T-helper 2 cell treated with Interferon-gamma antibody and Interleukin-4, amounts not matched to agents 5 μg/mL and 100 μg/mL, for 36 hours (primary cell): ENCODE data around the gene RHOA.
"Not testable (repeated sequence)": the region's sequence is repeated elsewhere in the genome, so short reads cannot be mapped to it uniquely, and the experiment has no call there.

Source experiments
- DNase-seq: peaks from one replicate; pipeline ENCODE4 v3.0.0; 2021; ENCODE audit warnings: low spot score
- H3K27ac Mint-ChIP-seq: one replicate; pipeline ENCODE4 v1.8.0; 2021; ENCODE audit warnings: mild to moderate bottlenecking, mixed read lengths
- H3K27me3 Mint-ChIP-seq: one replicate; pipeline ENCODE4 v1.8.0; 2021; ENCODE audit warnings: low read depth, mixed read lengths
- H3K36me3 Mint-ChIP-seq: one replicate; pipeline ENCODE4 v1.8.0; 2021; ENCODE audit warnings: low read depth, mixed read lengths
- H3K4me1 Mint-ChIP-seq: one replicate; pipeline ENCODE4 v1.8.0; 2021; ENCODE audit warnings: low read depth, mixed read lengths
- H3K4me3 Mint-ChIP-seq: one replicate; pipeline ENCODE4 v1.8.0; 2022; ENCODE audit warnings: mild to moderate bottlenecking, moderate library complexity, mixed read lengths
- H3K9me3 Mint-ChIP-seq: one replicate; pipeline ENCODE4 v1.8.0; 2021; ENCODE audit warnings: mixed read lengths

RHOA gene

DNA sequence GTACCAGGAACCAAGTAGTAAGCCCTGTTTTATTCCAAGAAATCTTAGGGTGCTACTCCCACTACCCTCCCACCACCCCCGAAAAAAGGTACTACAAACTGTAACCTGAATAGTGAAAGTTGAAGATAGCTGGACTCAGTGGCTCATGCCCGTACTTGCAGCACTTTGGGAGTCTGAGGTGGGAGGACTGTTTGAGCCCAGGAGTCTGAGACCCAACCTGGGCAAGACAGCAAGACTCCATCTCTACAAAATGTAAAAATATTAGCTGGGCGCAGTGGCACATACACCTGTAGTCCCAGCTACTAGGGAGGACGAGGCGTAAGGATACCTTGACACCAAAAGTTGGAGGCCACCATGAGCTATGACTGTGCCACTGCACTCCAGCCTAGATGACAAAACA, 7.9 kb downstream of the RHOA start:
- peaks cover 41% of the 10 kb centered on the region for H3K36me3 Mint-ChIP-seq
- no peaks in the 10 kb centered on the region for H3K27me3 Mint-ChIP-seq
- H3K4me1 Mint-ChIP-seq: peaks cover 27% of the 10 kb centered on the region
- no peak for DNase-seq
- H3K4me3 Mint-ChIP-seq: no peak overlapping the region
- no peak overlapping the region for H3K27ac Mint-ChIP-seq
- no peaks in the 10 kb centered on the region for H3K9me3 Mint-ChIP-seq

DNA sequence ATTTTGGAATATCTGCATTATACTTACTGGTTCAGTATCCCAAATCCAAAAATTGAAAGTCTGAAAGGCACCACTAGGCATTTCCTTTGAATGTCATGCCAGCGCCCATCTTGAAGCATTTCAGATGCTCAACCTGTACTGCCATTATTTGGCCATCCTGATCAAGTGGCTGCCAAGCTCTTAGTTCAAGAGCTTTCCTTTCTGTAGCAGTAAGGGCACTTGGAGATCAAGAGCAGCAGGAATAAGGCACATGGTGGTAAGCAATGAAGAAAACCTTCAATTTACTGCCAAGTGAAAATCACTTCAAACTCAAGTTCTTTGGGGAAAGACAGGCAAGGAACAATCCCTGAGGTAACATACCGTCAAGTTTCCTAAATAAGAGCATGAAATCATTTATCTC, 10.0 kb downstream of the RHOA start:
- Mint-ChIP-seq H3K27me3 (no peaks in the 10 kb centered on the region), H3K9me3 (no peaks in the 10 kb centered on the region), H3K36me3 (peaks cover 43% of the 10 kb centered on the region), H3K4me1 (peaks cover 26% of the 10 kb centered on the region), H3K27ac (no peak overlapping the region), H3K4me3 (no peak overlapping the region)
- no peak for DNase-seq

DNA sequence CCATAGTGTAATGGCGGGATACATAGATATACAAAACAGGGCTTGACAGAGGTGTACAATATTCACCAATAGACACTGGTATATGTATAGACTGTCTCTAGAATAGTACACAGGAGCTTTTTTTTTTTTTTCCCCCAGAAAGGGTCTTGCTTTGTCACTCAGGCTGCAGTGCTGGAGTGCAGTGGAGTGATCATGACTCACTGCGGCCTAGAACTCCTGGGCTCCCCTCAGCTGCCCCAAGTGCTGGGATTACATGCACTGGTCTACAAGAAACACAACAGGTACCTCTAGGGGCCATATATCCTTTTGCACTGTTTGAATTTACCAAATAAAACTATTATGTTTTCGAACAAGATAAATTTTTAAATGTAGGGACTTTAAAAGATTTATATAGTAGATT, 12.3 kb downstream of the RHOA start:
- H3K27me3 Mint-ChIP-seq: no peaks in the 10 kb centered on the region
- no peak overlapping the region for H3K27ac Mint-ChIP-seq
- peaks cover 22% of the 10 kb centered on the region for H3K4me1 Mint-ChIP-seq
- DNase-seq: no peak
- no peak overlapping the region for H3K4me3 Mint-ChIP-seq
- no peaks in the 10 kb centered on the region for H3K9me3 Mint-ChIP-seq
- H3K36me3 Mint-ChIP-seq: peaks cover 45% of the 10 kb centered on the region

DNA sequence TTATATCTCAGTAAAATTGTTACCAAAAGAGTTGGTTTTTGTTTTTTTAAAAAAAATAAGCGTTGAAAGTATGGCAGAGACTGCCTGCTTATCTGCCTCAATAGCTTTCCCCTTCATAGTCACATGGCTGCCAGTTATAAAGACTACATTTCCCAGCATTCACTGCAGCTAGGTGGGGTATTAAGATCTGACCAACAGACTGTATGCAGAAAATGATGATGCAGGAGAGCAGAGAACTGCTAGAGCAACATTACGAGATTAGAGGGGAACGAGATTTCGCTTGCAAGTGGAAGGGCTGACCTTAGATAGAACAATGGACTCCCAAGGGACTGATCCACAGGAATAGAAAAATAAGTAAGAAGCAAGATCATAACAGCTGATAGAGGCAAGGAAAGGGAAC, 14.3 kb downstream of the RHOA start:
- H3K4me3 Mint-ChIP-seq: no peak overlapping the region
- H3K27ac Mint-ChIP-seq: peak overlapping the region; percentile 7
- H3K9me3 Mint-ChIP-seq: no peaks in the 10 kb centered on the region
- peaks cover 25% of the 10 kb centered on the region for H3K4me1 Mint-ChIP-seq
- no peaks in the 10 kb centered on the region for H3K27me3 Mint-ChIP-seq
- no peak for DNase-seq
- peaks cover 42% of the 10 kb centered on the region for H3K36me3 Mint-ChIP-seq

DNA sequence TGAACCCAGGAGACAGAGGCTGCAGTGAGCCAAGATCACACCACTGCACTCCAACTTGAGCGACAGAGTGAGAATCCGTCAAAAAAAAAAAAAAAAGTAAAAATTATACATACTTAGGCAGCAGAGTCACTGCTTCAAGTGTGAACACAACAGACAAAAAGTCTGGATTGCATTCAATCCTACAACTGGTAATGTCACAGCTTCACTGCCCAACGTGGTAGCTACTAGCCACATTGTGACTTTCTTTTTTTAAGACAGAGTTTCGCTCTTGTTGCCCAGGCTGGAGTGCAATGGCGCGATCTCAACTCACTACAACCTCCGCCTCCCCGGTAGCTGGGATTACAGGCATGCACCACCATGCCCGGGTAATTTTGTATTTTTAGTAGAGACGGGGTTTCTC, 20.5 kb downstream of the RHOA start:
- H3K27ac Mint-ChIP-seq, DNase-seq, H3K27me3 Mint-ChIP-seq, H3K4me3 Mint-ChIP-seq, H3K9me3 Mint-ChIP-seq: not testable (repeated sequence)
- H3K36me3 Mint-ChIP-seq: peaks cover 27% of the 10 kb centered on the region
- peaks cover 13% of the 10 kb centered on the region for H3K4me1 Mint-ChIP-seq

DNA sequence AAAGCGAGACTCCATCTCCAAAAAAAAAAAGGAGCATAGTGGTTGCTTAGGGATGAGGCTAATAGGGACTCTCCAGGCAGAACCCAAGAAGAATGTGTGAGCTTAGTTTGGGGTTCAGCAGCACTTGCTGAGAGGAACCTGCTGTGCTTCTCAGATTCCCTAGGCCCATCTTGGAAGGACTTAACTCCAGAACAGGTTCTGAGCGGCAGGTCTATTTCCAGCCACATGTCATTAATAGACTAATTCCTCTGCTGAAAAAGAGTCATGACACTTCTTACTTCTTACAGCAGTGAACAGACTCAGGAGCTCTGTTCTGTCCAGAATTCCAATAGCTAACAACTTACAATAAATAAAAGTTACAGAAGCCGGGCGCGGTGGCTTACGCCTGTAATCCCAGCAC, 22.5 kb downstream of the RHOA start:
- Mint-ChIP-seq H3K36me3 (peaks cover 23% of the 10 kb centered on the region), H3K4me3 (no peak overlapping the region), H3K9me3 (no peaks in the 10 kb centered on the region), H3K4me1 (peaks cover 15% of the 10 kb centered on the region), H3K27ac (no peak overlapping the region), H3K27me3 (no peaks in the 10 kb centered on the region)
- DNase-seq: no peak

DNA sequence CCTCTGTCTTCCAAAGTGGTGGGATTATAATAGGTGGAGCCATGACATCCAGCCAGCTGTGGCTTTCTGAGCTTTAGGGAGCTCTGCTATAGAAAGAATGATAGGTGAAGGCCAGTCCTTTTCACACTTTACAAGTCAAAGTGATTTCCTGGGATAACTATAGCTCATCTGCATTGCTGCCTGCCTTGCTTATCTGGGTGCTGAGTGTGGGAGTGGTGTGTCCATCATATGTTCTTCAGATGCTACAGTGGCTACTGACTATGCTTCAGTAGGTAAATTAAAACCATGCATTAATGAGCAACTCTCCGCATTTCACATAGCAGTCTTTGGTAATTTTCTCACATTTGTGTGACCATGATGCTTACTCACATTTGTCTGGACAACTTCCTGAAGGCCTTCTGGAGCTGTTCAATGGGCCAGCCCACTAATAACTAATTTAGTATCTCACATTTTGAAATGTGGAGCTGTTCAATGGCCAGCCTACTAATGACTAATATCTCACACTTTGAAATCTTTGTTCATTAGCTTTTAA, 23.4 kb downstream of the RHOA start:
- Mint-ChIP-seq H3K9me3 (no peaks in the 10 kb centered on the region), H3K36me3 (peaks cover 25% of the 10 kb centered on the region), H3K4me1 (peaks cover 13% of the 10 kb centered on the region), H3K4me3 (no peak overlapping the region), H3K27me3 (no peaks in the 10 kb centered on the region), H3K27ac (no peak overlapping the region)
- no peak for DNase-seq

DNA sequence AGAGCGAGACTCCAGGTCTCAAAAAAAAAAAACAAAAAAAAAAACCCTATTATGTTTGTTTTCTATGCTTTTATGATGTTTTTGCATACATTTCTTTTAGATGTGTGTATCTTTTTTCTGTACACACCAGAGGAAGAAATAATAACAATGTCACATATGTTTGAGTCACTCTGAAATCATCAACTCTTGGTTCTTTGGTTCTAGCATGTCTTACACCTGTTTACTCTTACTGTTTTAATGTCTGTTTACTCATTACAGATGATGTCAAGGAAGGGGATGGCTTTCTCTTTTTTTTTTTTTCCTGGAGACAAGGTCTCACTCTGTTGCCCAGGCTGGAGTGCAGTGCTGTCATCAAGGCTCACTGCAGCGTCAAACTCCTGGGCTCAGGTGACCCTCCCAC, 24.1 kb downstream of the RHOA start:
- H3K27ac Mint-ChIP-seq: no peak overlapping the region
- DNase-seq: no peak
- no peaks in the 10 kb centered on the region for H3K27me3 Mint-ChIP-seq
- no peaks in the 10 kb centered on the region for H3K9me3 Mint-ChIP-seq
- H3K4me1 Mint-ChIP-seq: peaks cover 11% of the 10 kb centered on the region
- peaks cover 24% of the 10 kb centered on the region for H3K36me3 Mint-ChIP-seq
- H3K4me3 Mint-ChIP-seq: no peak overlapping the region

DNA sequence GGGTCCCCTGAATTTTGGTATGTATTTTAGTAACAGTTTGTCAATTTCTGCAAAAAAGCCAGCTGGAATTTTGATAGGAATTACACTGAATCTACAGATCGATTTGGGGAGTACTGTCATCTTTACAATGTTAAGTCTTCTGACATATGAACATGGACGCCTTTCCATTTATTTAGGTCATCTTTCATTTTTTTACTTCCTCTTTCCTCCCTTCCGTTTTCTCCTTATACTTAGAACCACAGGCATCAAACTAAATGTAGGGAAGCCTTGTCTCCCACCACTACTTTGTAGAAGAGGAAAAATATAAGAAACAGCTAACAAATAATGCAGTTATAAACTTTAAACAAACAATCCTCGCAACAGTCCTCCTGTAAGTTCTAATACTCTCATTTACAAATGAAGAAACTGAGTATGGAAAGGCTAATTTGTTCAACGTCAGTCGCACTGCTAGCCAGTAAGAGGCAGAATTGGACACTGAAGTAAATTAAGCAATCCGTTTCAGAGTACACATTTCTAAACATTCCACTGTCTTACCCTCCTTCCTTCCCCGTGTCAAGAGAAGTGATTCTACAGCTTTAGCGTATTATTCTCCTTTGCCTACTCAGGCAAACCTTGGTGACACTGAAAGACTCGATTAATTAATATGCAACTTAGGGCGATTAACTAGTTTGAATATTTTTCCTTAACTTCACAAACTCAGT, 25.6 kb downstream of the RHOA start:
- H3K27ac Mint-ChIP-seq: no peak overlapping the region
- peaks cover 11% of the 10 kb centered on the region for H3K4me1 Mint-ChIP-seq
- DNase-seq: no peak
- H3K36me3 Mint-ChIP-seq: peaks cover 24% of the 10 kb centered on the region
- no peak overlapping the region for H3K4me3 Mint-ChIP-seq
- H3K9me3 Mint-ChIP-seq: no peaks in the 10 kb centered on the region
- no peaks in the 10 kb centered on the region for H3K27me3 Mint-ChIP-seq

DNA sequence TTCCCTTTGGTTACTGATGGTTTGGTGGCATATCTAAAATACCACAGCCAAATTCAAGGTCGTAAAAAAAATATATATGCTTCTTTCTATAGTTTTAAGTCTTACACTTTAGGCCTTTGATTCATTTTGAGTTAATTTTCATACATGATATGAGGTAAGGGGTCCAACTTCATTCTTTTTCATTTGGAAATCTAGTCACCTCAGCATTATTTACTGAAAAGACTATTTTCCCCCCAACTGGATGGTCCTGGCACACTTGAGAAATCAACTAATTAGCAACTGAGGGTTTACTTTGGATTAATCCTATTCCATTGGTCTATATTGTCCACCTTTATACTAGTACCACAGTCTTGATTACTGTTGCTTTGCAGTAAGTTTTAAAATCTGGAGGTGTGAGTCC, 26.2 kb downstream of the RHOA start:
- no peak for DNase-seq
- H3K4me3 Mint-ChIP-seq: no peak overlapping the region

DNA sequence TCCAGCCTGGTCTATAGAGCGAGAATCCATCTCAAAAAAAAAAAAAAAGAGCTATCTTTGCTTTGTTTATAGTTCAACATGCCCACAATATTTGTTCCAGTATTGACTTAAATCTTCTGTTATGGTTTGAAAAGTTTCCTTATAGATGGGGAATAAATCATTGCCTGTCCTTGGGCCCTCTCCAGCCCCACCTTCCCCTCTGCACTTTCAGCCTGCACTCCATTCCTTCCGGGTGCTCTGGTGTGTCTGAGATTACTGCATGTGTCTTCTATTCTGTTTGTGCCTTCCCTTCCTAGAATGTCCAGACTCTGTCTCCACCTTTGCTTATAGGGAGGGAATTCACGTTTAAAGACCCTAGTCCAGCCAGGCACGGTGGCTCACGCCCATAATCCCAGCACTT, 28.4 kb downstream of the RHOA start:
- peaks cover 28% of the 10 kb centered on the region for H3K36me3 Mint-ChIP-seq
- no peaks in the 10 kb centered on the region for H3K27me3 Mint-ChIP-seq
- H3K27ac Mint-ChIP-seq: no peak overlapping the region
- no peak for DNase-seq
- no peak overlapping the region for H3K4me3 Mint-ChIP-seq
- no peaks in the 10 kb centered on the region for H3K9me3 Mint-ChIP-seq
- H3K4me1 Mint-ChIP-seq: peaks cover 16% of the 10 kb centered on the region

More for the DNA sequence above, 26.2 kb downstream of the RHOA start:
- Mint-ChIP-seq H3K4me1 (peaks cover 11% of the 10 kb centered on the region), H3K36me3 (peaks cover 24% of the 10 kb centered on the region), H3K27ac (no peak overlapping the region), H3K9me3 (no peaks in the 10 kb centered on the region), H3K27me3 (no peaks in the 10 kb centered on the region)

DNA sequence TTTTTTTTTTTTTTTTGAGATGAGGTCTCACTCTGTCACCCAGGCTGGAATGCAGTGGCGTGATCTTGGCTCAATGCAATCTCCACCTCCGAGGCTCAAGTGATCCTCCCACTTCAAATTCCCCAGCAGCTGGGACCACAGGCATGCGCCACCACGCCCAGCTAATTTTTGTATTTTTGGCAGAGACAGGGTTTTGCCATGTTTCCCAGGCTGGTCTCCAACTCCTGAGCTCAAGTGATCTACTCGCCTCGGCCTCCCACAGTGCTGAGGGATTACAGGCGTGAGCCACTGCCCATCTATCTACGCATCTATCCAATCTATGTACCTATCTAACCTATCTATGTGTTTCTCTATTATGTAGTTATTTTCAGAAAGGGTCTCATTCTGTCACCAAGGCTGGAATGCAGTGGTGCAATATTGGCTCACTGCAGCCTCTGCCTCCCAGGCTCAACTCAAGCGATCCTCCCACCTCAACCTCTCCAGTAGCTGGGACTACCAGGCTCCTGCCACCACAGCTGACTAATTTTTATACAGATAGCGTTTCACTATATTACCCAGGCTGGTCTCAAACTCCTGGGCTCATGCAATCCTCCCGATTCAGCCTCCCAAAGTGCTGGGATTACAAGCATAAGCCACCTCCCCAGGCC, 33.4 kb downstream of the RHOA start:
- Mint-ChIP-seq H3K4me3 (no peak overlapping the region), H3K27ac (no peak overlapping the region), H3K27me3 (no peaks in the 10 kb centered on the region), H3K4me1 (peaks cover 16% of the 10 kb centered on the region), H3K36me3 (peaks cover 40% of the 10 kb centered on the region), H3K9me3 (no peaks in the 10 kb centered on the region)
- no peak for DNase-seq

DNA sequence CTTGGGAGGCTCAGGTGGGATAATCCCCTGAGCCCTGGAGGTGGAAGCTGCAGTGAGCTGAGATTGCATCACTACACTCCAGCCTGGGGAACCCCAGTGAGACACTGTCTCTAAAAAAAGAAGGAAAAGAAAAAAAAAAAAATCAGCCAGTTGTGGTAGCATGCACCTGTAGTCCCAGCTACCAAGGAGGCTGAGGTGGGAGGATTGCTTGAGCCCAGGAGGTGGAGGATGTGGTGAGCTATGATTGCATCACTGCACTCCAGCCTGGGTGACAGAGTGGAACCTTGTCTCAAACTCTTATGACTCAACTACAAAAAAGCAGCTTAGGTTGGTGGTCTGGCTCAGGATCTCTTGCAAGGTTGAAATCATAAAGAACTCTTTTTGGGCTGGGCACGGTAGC, 34.3 kb downstream of the RHOA start:
- Mint-ChIP-seq H3K4me3 (no peak overlapping the region), H3K9me3 (no peaks in the 10 kb centered on the region), H3K27me3 (no peaks in the 10 kb centered on the region), H3K4me1 (peaks cover 16% of the 10 kb centered on the region), H3K36me3 (peaks cover 46% of the 10 kb centered on the region), H3K27ac (peak overlapping the region; percentile 52)
- peak; percentile 47 for DNase-seq

DNA sequence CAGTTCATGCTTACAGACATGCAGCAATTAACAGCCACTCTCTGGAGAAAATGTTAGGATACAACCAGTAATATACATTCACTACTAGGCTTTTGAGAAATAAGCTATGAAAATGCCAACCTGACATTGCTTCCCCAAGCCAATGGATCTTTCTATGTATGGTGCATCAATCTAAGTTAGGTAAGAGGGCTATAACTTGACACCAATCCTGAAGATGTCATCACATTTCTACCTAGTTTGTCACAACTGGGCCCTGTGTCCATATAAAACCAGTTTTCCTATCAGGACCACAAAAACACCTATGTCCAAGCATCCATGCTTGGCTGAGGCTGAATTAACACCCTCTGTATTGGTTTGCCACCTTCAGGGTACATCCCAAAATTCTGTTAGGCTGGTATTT, 39.8 kb downstream of the RHOA start:
- Mint-ChIP-seq H3K36me3 (peaks cover 59% of the 10 kb centered on the region), H3K27me3 (no peaks in the 10 kb centered on the region), H3K27ac (no peak overlapping the region), H3K4me3 (no peak overlapping the region), H3K4me1 (peaks cover 8% of the 10 kb centered on the region), H3K9me3 (no peaks in the 10 kb centered on the region)
- no peak for DNase-seq
